ENCODE results near the gene KRTAP22-2.

DNA sequence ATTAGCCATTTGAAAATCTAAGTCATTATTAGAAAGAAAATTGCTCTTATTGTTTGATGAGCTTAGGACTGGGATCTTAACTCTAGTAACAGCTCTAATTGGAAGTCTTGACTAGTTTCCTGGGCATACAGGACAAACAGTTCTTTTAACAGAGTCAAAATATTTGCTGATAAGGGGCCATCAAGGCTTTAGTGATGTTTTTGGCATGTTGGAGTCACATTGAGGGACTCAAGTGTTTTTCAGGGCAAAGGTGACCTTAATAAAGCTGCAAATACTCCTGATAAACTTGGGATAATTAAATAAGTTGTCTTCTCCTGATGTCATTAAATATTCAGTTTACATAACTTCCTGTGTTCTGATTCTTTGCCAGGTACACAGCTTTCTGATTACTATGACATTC, 22.6 kb downstream of the KRTAP22-2 start:
- TF ChIP-seq, protein P1, sequence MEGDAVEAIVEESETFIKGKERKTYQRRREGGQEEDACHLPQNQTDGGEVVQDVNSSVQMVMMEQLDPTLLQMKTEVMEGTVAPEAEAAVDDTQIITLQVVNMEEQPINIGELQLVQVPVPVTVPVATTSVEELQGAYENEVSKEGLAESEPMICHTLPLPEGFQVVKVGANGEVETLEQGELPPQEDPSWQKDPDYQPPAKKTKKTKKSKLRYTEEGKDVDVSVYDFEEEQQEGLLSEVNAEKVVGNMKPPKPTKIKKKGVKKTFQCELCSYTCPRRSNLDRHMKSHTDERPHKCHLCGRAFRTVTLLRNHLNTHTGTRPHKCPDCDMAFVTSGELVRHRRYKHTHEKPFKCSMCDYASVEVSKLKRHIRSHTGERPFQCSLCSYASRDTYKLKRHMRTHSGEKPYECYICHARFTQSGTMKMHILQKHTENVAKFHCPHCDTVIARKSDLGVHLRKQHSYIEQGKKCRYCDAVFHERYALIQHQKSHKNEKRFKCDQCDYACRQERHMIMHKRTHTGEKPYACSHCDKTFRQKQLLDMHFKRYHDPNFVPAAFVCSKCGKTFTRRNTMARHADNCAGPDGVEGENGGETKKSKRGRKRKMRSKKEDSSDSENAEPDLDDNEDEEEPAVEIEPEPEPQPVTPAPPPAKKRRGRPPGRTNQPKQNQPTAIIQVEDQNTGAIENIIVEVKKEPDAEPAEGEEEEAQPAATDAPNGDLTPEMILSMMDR (IDR thresholded peaks at IDR 0.05) = no peak
- no peak for TF ChIP-seq EZH2 (IDR thresholded peaks at IDR 0.05)

Measured in neural progenitor cell (in vitro differentiated cells).